ENCODE data around the gene KLK15. TPM values are rescaled to one million over a fixed set of nuclear protein-coding genes. Genes with fewer than 3 reads are reported as not detected.

The KLK15 gene
- polyA plus RNA-seq, 1 donor from 2014 or later = not detected

GRCh38 chr19:50859849-50860248, 26.5 kb upstream of the KLK15 start:
- no peaks in the 10 kb centered on the region for H3F3A ChIP-seq (ENCODE audit: insufficient read depth, low read length, poor library complexity, severe bottlenecking)
- H3K9me3 ChIP-seq (ENCODE audit: low read length) = no peaks in the 10 kb centered on the region
- H3K79me2 ChIP-seq (replicated peaks; ENCODE audit: insufficient read depth, low read length) = no peaks in the 10 kb centered on the region
- H3K9ac ChIP-seq (ENCODE audit: low read length) = no peak overlapping the region
- no peak overlapping the region for H3K4me2 ChIP-seq (ENCODE audit: low read length)
- H4K20me1 ChIP-seq (ENCODE audit: insufficient read depth) = no peaks in the 10 kb centered on the region
- no peaks in the 10 kb centered on the region for H3K27me3 ChIP-seq (ENCODE audit: insufficient read depth, low read depth, low read length)
- H3K9me2 ChIP-seq (ENCODE audit: insufficient read depth, low read length) = no peaks in the 10 kb centered on the region
- no peak overlapping the region for H2AFZ ChIP-seq (ENCODE audit: low read depth, low read length)
- TF ChIP-seq POLR2AphosphoS5 (IDR thresholded peaks at IDR 0.05) = no peak
- TF ChIP-seq, protein P1, sequence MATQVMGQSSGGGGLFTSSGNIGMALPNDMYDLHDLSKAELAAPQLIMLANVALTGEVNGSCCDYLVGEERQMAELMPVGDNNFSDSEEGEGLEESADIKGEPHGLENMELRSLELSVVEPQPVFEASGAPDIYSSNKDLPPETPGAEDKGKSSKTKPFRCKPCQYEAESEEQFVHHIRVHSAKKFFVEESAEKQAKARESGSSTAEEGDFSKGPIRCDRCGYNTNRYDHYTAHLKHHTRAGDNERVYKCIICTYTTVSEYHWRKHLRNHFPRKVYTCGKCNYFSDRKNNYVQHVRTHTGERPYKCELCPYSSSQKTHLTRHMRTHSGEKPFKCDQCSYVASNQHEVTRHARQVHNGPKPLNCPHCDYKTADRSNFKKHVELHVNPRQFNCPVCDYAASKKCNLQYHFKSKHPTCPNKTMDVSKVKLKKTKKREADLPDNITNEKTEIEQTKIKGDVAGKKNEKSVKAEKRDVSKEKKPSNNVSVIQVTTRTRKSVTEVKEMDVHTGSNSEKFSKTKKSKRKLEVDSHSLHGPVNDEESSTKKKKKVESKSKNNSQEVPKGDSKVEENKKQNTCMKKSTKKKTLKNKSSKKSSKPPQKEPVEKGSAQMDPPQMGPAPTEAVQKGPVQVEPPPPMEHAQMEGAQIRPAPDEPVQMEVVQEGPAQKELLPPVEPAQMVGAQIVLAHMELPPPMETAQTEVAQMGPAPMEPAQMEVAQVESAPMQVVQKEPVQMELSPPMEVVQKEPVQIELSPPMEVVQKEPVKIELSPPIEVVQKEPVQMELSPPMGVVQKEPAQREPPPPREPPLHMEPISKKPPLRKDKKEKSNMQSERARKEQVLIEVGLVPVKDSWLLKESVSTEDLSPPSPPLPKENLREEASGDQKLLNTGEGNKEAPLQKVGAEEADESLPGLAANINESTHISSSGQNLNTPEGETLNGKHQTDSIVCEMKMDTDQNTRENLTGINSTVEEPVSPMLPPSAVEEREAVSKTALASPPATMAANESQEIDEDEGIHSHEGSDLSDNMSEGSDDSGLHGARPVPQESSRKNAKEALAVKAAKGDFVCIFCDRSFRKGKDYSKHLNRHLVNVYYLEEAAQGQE (IDR thresholded peaks at IDR 0.05; ENCODE audit: borderline replicate concordance) = no peak
- TF ChIP-seq SMC3 (conservative IDR thresholded peaks at IDR 0.05; ENCODE audit: poor library complexity) = no peak
- no peak for TF ChIP-seq RAD21 (conservative IDR thresholded peaks at IDR 0.05)
- no peak for TF ChIP-seq EP300 (conservative IDR thresholded peaks at IDR 0.05; ENCODE audit: poor library complexity, severe bottlenecking)
- TF ChIP-seq MXI1 (conservative IDR thresholded peaks at IDR 0.05; ENCODE audit: poor library complexity, severe bottlenecking) = no peak
- TF ChIP-seq TAF1 (IDR thresholded peaks at IDR 0.05; ENCODE audit: low read depth) = no peak
- TF ChIP-seq CTCF (IDR thresholded peaks at IDR 0.05; ENCODE audit: poor library complexity, severe bottlenecking) = no peak
- no peak for TF ChIP-seq EZH2 (IDR thresholded peaks at IDR 0.05; ENCODE audit: borderline replicate concordance, insufficient read depth, low read length, poor library complexity, severe bottlenecking)
- H3K4me3 ChIP-seq (ENCODE audit: low read length) = no peak overlapping the region
- no peak overlapping the region for H3K27ac ChIP-seq (ENCODE audit: low read length)
- H3K36me3 ChIP-seq (ENCODE audit: insufficient read depth, low read length) = no peaks in the 10 kb centered on the region

- Histone ChIP-seq H3K36me3 (ENCODE audit: insufficient read depth, low read length) (no peaks in the 10 kb centered on the region), H3K4me2 (ENCODE audit: low read length) (no peak overlapping the region), H3K9me3 (ENCODE audit: low read length) (no peaks in the 10 kb centered on the region), H3K9ac (ENCODE audit: low read length) (no peak overlapping the region), H3K27me3 (ENCODE audit: insufficient read depth, low read depth, low read length) (no peaks in the 10 kb centered on the region), H3K79me2 (replicated peaks; ENCODE audit: insufficient read depth, low read length) (no peaks in the 10 kb centered on the region), H4K20me1 (ENCODE audit: insufficient read depth) (no peaks in the 10 kb centered on the region), H2AFZ (ENCODE audit: low read depth, low read length) (no peak overlapping the region), H3F3A (ENCODE audit: insufficient read depth, low read length, poor library complexity, severe bottlenecking) (no peaks in the 10 kb centered on the region), H3K27ac (ENCODE audit: low read length) (no peak overlapping the region), H3K9me2 (ENCODE audit: insufficient read depth, low read length) (no peaks in the 10 kb centered on the region), H3K4me3 (ENCODE audit: low read length) (no peak overlapping the region)
- no peak for TF ChIP-seq SMC3 (conservative IDR thresholded peaks at IDR 0.05; ENCODE audit: poor library complexity)
- TF ChIP-seq, protein P1 (IDR thresholded peaks at IDR 0.05; ENCODE audit: borderline replicate concordance) = no peak
- TF ChIP-seq EZH2 (IDR thresholded peaks at IDR 0.05; ENCODE audit: borderline replicate concordance, insufficient read depth, low read length, poor library complexity, severe bottlenecking) = no peak
- TF ChIP-seq CTCF (IDR thresholded peaks at IDR 0.05; ENCODE audit: poor library complexity, severe bottlenecking) = no peak
- TF ChIP-seq POLR2AphosphoS5 (IDR thresholded peaks at IDR 0.05) = no peak
- TF ChIP-seq MXI1 (conservative IDR thresholded peaks at IDR 0.05; ENCODE audit: poor library complexity, severe bottlenecking) = no peak
- TF ChIP-seq TAF1 (IDR thresholded peaks at IDR 0.05; ENCODE audit: low read depth) = no peak
- no peak for TF ChIP-seq EP300 (conservative IDR thresholded peaks at IDR 0.05; ENCODE audit: poor library complexity, severe bottlenecking)
- TF ChIP-seq RAD21 (conservative IDR thresholded peaks at IDR 0.05) = no peak
Measured at GRCh38 chr19:50858886-50859285, 25.5 kb upstream of the KLK15 start.

Measured in neural cell (in vitro differentiated cells).